Measurements from ENCODE around the gene RAB11FIP5.
"Not testable (repeated sequence)": the region's sequence is repeated elsewhere in the genome, so short reads cannot be mapped to it uniquely, and the experiment has no call there.

RAB11FIP5 gene

DNA sequence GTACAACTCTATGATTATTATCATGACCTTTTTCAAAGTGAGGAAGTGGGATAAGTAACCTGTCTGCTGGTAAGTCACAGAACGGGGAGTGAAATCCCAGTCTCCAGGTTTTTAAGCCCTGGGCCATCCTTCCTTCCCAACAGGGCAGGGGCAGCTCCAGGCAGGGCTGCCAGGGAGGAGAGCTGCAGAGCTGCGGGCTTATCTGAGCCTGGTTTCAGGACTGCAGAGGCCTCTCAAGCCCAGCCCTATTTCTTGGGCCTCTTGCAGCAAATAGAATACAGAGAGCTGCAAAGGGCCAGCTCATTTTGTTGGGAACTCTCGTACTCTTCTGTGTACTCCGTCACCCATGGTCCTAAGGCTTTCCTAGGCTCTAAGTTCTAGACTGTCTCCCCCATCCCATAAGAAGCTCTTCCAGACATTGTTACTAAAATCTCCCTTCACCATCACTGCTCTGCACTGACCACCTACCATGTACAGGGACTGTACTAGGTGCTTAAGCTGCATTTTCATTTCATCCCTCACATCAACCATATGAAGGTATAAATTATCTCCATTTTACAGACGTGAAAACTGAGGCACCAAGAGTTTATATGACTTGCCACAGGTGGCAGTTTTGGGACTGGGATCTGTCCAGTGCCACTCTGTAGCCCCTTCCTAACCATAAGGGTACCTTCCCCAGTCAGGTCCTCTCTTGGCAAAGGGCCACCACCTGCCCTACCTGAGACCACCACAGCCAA, 3.1 kb downstream of the RAB11FIP5 start:
- DNase-seq, result no peak

DNA sequence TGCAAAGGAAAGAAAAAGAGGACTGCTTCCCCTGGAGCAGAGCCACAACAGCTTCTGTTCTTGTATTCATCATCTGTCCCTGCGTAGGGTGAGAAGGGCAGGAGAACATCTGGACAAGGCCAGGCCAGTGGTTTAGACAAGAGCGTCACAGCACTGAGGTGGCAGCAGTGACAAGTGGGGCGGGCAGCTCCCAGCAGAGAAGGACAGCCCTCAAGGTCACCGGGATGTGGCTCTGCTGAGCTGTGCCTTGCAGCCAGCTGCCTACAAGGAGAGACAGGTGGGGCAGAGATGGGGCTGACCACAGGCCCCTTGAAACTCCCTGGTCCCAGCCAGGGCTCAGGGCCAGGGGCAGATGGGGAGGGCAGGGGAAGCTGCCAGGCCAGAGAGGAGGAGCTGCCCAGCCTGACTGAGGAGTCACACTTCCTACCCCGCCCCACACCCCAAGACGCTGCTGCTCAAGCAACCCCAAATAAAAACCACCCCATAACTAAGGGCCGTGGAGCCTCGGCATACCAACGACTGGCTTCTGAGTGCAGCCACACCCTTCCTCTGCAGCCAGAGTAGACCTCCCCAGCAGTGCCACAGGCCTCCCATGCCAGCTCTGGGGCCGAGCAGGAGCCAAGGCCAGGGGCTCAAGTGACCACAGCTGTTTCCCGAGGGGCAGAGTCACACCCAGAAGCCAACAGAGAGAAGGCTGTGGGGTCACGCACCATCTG, 5.4 kb downstream of the RAB11FIP5 start:
- peak; percentile 94 for DNase-seq

DNA sequence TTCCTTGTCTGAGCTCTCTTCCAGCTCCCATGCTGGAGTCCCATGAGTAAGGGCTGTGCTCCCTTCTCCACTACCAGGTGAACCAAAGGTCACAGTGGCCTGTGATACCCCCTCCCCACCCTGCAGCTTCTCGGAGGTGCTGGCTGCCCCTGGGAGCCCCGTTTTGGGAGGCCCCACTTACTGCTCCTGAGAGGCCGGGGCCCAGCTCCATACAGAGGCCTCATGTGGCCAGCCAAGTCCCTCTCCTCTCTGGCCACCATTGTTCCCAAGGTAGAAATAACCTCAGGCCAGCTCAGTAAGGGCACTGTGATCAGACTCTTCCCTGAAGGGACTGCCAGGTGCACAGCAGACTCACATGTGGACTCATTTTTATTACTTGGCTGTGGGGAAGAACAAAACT, 6.0 kb downstream of the RAB11FIP5 start:
- DNase-seq, result no peak

DNA sequence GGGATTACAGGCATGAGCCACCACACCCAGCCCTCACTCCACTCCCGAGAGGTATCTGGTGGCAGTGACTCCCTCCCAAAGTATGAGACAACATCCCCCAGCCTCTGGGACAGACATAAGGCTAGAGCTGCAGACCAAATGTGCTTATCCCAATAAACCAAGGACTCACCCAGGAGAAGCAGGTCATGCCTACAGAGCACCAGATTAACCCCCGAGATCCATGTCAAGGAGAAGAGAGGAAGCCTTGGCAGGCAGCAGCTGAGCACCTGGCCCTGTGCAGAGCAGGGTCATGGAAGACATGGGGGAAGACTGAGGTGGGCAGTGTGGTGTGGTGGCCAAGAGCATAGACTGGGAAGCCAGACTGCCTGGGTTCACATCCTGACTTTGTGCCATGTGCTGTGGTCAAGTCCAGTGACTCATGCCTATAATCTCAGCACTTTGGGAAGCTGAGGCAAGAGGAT, 7.2 kb downstream of the RAB11FIP5 start:
- no peak for DNase-seq

DNA sequence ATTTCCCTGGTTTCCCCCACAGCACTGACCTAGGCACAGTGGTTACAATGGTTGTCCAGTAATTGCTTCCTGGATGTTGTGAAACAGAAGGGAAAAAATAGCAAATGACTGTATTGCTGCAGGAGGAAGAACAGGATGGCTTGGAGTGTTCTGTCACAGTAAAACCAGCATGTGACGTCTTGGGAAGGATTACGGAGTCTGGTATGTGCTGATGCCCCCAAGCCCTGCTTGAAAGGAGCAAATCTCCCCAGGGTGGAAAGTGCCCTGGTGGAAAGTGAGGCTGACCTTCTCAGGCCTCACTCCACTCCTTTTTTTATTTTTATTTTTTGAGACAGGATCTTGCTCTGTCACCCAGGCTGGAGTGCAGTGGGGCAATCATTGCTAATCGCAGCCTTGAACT, 7.8 kb downstream of the RAB11FIP5 start:
- DNase-seq, result no peak

DNA sequence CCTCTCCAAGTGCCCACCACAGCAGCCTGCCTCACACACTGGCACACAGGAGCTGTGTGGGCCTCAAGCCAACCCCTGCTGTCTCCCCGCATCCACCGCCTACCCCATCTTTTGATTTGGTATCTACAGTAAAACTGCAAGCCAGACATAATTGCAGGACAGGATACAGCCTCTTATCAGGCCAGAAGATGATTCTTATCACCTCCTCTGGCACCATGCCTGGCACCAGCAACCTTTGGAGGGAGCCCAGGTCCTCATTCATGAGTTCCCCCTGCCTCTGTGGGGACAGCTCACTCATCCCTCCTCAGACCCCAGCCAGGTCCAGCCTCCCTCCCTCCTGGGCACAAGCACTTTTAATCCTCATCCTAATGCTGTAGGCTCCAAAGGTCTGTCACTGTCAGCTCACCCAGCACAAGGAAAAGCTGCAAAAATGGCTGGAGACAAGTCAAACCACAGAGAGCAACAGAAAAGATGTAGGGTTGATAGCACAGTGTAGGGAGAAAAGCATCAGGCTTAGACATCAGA, 9.7 kb downstream of the RAB11FIP5 start:
- DNase-seq, result no peak

DNA sequence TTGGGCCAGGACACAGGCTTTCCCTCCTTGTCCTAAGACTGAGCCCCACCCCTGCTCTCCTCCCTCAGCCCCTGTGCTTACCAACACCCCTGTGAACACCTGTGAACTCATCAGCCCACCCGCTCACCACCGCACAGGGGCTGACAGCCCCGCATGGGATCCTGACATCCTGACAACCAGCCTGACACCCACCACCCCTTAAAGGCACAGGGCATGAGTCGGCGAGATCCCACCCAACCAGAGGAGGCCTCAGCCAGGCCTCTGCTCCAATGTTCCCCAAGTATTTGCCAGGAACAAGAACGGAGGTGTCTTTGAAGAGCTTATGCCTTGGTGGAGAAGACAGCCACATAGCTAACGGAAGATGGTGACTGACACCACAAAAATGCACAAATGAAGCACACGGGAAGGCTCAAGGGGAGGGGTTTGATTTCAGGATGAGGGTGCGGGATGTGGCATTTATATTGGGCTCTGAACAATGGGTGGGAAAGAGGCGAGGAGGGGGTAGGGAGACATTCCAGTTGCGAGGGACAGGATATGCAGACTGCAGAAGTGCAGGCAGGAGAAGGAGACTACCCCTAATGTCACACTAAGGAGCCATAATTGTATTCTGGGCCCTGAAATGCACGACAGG, 11.0 kb downstream of the RAB11FIP5 start:
- DNase-seq, result no peak

DNA sequence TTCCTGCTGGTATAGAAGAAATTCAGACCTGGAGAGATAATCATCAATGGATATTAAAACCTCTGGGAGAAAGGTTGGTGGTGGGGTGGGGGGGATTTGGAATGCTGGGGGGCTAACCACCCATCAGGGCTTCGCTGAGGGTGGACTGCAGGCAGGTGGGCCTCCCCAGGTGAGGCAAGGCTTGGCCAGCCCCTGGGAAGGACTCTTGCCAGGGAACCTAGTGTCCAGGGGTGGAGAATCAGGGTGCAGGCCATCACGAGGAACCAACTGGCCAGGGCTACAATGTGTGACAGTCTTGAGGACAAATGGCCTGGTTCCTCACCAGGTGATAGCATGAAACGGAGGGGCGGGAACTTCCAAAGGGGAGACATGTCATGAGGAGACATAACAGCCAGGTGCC, 11.8 kb downstream of the RAB11FIP5 start:
- DNase-seq, result no peak

DNA sequence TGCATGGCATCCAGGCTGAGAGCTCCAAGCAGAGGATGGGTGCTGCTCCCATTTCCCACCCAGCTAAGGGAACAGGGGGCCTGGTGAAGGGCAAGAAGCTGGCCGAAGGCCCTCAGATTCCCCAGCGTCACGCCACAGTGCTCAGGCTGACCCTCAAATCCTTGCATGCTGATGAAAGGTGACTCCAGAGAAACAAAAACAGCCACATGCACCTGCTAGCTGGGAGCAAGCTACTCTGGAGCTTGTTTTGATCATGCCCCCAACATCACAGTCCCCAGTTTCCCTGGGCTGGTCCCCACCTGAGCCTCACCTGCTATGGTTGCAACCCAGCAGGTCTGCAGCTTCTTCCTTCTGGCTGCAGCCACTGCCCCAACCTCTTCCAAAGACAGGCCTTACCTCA, 13.3 kb downstream of the RAB11FIP5 start:
- DNase-seq, result no peak

DNA sequence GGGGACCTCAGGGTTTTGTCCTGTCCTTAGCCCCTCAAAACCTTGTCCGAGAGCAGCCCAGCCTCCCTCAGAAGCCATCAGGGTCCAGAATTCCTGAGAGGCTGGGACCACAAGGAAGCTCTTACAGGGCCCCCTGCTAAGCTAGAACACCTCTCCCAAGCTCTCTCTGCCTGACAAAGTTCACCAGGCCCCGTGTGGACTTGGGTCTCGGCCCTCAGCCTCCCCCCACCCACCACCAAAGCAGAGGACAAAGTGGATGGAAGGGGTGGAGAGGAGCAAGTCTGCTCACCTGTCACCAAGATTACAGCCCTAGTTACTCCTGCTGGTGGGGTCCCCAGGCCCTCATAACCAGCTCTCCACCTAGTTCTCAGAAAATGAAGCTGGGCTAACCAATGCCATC, 16.8 kb downstream of the RAB11FIP5 start:
- no peak for DNase-seq

DNA sequence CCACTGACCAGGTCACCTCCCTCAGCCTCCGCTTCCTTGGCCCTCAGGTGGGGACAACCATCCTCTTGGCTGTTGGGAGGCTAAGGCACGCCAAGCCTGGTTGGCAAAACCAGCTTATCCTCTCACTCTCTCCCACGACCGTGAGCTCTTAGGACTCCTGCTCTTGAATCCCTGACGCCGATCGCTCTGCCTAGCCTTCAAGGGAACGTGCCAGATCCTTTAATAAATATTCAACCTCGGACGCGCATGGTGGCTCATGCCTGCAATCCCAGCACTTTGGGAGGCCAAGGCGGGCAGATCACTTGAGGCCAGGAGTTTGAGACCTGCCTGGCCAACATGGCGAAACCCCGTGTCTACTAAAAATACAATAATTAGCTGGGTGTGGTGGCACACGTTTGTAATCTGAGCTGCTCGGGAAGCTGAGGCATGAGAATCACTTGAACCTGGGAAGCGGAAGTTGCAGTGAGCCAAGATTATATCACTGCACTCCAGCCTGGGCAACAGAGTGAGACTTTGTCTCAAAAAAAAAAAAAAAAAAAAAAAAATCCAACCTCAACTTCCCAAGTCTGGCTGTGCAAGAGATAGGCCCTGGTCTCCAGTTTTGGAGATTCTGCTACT, 19.0 kb downstream of the RAB11FIP5 start:
- not testable (repeated sequence) for DNase-seq

DNA sequence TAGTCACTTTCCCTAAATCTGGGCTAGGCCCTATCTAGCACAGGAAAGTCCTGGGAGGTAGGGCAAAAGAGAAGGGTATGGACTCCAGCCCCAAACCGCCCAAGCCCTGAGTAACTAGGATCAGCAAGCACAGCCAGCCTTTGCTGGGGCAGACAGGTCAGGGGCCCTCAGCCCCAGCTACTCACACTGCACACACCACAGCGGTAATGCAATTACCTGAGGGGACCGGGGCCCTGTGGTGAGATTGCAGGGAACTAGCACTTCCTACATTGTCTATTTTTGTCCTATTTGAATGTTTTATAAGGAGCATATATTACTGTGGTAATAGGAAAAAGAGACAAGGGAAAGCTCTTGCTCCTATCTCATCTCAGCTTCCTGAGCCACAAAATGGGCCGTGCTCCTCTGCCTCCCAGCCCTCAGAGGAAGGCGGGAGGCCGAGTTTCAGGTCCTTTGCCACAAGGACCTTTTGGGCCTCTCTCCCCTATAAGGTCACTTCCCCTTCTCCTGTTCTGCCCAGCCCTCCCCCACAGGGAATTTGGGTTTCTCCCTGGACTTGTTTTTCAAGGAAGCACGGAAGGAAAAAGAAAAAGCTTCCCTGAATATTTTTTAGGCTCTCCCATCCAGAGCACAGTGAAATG, 20.5 kb downstream of the RAB11FIP5 start:
- DNase-seq, result no peak

DNA sequence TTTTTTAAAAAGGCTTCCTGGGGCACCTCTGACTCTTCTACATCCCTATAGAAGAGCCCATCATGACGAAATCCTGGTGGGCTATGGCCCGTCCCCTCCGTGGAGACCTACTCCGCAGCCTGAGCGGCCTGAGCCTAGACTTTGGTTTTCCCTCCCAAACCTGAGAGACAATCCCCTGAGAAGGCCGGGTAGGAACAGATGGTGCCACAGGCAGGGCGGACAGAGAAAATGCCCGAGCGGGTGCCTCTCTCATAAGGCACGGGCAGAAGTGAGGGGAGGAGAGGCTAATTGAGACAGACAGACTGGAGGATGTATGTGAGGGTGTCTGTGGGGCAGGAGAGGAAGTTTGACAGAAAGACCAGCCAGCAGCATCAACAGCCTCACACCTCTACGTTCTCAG, 21.1 kb downstream of the RAB11FIP5 start:
- no peak for DNase-seq

DNA sequence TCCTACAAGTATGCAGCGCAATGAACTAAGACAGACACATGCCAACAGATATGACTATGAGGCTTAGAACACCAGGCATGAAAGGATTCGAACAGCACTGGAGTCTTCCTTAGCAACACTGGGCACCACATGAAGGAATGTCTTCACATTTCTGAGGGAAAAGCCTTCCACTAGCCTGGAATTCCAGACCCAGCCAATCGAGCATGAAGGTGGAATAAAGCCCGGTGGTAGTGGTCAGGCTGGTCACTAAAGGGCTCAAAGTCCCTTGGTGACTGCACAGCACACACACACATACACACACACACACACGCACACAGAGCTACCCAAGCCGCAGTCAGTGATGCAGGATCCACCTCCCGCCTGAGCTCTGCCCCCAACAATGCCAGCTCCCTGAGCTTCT, 21.6 kb downstream of the RAB11FIP5 start:
- no peak for DNase-seq

DNA sequence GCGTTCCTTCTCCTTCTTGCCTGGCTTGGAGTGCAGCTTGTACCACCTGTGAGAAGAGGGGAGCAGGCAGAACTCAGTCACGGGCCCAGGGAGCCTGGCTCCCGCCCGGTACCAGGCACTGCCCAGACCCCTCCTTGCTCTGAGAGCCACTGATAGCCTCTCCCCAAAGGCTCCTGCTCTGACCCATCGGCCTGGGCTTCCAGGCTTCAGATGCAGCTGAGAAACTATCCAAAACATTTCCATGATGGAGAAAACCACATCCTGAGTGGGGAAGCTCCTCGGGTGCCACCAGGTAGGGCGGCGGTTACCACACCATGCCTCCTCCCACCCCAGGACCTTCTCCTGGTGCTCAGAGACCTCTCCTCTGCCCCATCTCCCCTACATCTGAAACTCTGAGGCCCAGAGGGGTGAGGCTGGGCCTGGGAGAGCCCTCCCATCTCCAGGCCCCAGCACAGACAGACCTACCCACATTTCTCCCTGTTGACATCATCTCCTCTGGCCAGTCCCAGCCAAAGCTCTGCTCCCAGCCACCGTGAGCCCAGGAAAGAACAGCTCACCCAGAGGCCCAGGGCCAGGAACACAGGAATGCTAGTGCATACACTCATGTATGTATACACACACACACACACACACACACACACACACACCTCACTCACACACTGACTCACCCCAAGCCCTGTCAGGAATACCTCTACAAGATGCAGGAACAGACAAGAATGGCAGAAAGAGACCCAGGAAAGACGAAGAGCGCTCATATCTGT, 23.3 kb downstream of the RAB11FIP5 start:
- DNase-seq, result no peak

DNA sequence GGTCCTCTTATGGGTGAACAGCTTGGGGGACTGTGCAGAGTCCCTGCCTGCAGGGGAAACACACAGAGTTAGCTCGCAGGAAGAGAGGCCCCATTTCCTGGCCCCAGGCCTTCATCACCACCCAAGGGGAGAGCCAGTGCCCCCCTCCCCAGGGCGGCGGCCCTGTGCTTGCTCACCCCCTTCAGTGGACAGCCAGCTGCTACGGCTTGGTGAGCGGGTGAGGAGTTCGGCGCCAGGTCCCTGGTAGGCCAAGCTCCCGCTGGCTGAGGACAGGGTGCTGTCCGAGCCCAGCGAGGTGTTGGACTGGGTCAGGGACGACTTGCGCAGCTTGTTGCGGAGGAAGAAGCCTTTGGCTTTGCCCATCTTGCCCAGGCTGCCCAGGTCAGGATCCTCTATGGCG, 24.0 kb downstream of the RAB11FIP5 start:
- DNase-seq, result no peak

DNA sequence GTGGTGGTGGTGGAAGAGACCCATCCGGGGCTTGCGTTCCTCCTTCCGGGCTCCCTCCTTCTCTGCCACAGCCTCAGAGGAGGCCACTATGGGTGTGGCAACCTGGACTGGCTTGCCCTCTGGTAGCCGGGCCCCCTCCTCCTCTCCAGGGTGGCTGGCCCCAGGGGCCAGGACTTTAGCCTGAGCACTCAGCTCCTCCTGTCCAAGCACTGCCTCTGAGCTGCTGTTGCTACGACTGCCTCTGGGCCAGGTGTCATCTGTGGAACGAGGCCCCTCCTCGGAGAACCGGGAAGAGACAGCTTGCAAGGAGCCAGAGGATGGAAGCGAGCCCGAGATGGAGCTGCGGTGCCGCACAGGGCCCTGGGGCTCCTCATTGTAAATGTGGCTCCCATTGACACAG, 24.5 kb downstream of the RAB11FIP5 start:
- no peak for DNase-seq

DNA sequence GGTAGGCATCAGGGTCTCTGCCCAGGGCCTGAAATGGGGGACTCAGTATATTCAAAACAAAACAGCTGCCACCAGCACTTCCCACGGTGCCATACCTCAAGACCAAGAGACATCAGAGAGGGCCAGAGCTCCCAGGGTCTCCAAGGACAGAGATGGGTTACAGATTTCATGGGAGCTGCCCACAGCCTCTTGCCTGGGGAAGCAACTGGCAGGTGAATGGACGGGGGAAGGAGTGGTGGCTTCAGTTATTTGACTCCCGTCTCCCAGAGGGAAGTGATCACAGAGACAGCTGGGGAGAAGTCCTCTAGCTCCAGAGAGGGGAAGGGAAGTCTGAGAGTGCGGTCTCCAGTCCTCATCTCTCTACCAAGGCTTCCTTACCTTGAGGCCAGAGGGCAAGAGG, 25.4 kb downstream of the RAB11FIP5 start:
- DNase-seq, result no peak

DNA sequence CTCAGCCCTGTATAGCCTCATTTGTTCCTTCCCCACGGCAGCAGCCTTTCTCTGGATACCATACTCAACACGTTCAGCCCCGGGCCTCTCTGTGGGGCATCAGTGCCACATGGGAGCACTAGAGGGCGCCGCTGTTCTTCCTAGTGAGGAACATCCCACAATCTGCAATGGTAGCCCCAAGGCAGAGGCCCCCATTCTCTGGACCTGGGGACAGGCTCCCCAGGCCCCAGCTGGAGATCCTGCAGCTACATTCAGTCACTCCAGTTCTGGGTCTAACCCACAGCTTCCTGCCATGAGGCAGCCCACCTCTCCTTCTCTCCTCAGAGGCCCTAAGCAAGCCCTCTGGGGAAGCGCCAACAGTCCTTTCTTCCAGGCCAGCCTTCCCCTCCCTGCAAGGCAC, 27.1 kb downstream of the RAB11FIP5 start:
- peak; percentile 82 for DNase-seq

DNA sequence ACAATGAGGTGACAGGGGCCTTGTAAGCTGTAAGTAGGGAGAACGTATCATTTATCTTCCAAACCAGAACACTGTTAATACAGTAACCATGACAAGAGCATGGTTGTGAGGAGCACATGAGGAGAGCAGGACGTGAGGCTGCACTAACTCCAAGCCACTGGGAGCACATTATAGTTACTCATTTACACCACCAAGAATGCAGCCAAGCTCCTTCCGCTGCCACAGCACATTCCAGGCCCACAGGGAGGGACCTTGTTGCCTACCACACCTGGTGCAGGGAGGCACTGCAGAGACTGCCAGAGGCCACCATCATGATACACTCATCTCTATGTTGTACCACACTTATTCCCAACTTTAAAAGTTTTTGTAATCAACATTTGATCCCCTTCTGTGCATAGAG, 27.8 kb downstream of the RAB11FIP5 start:
- no peak for DNase-seq

DNA sequence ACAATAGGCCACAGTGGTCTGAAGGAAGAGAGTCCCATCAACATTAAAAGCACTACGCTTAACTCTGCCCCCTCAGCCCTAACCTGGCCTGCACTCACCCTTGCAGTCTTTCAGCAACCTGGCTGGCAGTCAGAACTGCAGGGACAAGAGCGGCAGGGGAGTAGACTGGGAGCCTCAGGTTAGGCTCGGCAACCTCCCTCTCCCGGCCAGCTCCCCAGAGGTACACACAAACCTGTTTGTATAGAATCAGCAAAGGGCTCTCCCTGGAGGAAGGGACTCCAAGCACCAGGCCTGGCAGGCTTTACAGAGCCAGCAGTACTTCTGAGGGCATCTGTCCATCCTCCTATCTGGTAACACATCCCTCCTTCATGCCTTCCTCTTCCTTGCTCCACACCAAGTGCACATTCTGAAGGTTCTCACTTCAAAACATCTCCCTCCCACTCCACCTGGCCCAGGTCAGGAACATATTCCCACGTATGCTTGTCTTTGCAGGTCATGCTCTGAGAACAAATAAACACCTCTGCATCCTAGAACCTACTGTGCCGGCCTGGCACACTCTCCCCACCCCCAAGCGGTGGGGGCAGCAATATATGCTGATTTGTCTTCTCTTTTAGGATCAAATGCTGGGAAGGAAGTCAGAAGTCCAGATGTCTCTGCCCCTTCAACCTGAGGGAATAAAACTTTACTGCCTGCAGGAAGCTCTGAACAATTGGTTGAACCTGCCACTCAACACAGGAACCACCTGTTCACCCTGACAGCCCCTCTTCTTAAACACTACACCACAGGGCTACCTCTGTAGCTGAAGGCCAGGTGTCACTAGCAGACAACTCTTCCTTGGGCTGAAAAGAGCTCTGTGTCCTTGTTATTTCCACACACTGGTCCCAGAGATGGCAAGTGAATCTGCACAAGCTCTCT, 28.6 kb downstream of the RAB11FIP5 start:
- no peak for DNase-seq

Data from RPMI8226 (cell line).